MM.1S (cell line): ENCODE measurements around the gene OBSCN.
"Not testable (repeated sequence)": the region's sequence is repeated elsewhere in the genome, so short reads cannot be mapped to it uniquely, and the experiment has no call there.

Source experiments
- DNase-seq: peaks from one replicate; pipeline ENCODE4 v3.0.0-alpha.2; 2015
- H2AFZ ChIP-seq: fragments of 300-600 bp; sonication (generic); 2 replicates; pipeline ENCODE4 v1.6.0; 2016; ENCODE audit warnings: antibody characterized with exemption, low read length
- H3F3A ChIP-seq: fragments of 300-600 bp; sonication (generic); 2 replicates; pipeline ENCODE4 v1.6.1; 2016; ENCODE audit warnings: mild to moderate bottlenecking, antibody characterized with exemption, low read length, moderate library complexity, mixed read lengths; ENCODE audit not compliant: insufficient read depth
- H3K27ac ChIP-seq: fragments of 300-600 bp; sonication (generic); 2 replicates; pipeline ENCODE4 v1.5.1; 2016; ENCODE audit warnings: mild to moderate bottlenecking, low read length
- H3K27me3 ChIP-seq: fragments of 300-600 bp; sonication (generic); replicated peaks from 2 replicates; pipeline ENCODE4 v1.6.0; 2016; ENCODE audit warnings: low read length; ENCODE audit not compliant: insufficient read depth
- H3K36me3 ChIP-seq: fragments of 300-600 bp; sonication (generic); replicated peaks from 2 replicates; pipeline ENCODE4 v1.6.1; 2016; ENCODE audit warnings: mild to moderate bottlenecking, low read length, mixed read lengths; ENCODE audit not compliant: insufficient read depth
- H3K4me1 ChIP-seq: fragments of 300-600 bp; sonication (generic); 2 replicates; pipeline ENCODE4 v1.6.1; 2016; ENCODE audit warnings: low read length, mixed read lengths
- H3K4me2 ChIP-seq: fragments of 300-600 bp; sonication (generic); 2 replicates; pipeline ENCODE4 v1.6.0; 2016; ENCODE audit warnings: low read depth, low read length
- H3K4me3 ChIP-seq: fragments of 300-600 bp; sonication (generic); 2 replicates; pipeline ENCODE4 v1.5.1; 2016; ENCODE audit warnings: low read length, mixed read lengths
- H3K79me2 ChIP-seq: fragments of 300-600 bp; sonication (generic); 2 replicates; pipeline ENCODE4 v1.6.1; 2016; ENCODE audit warnings: mixed run types, low read length, mixed read lengths
- H3K9ac ChIP-seq: fragments of 300-600 bp; sonication (generic); 2 replicates; pipeline ENCODE4 v1.6.1; 2016; ENCODE audit warnings: low read length, mixed read lengths
- H3K9me2 ChIP-seq: fragments of 300-600 bp; sonication (generic); replicated peaks from 2 replicates; pipeline ENCODE4 v1.6.1; 2016; ENCODE audit warnings: mild to moderate bottlenecking, low read length, mixed read lengths; ENCODE audit not compliant: insufficient read depth
- H3K9me3 ChIP-seq: fragments of 300-600 bp; sonication (generic); replicated peaks from 2 replicates; pipeline ENCODE4 v1.6.1; 2016; ENCODE audit warnings: mild to moderate bottlenecking, low read length, mixed read lengths; ENCODE audit not compliant: insufficient read depth
- H4K20me1 ChIP-seq: fragments of 300-600 bp; sonication (generic); 2 replicates; pipeline ENCODE4 v1.6.1; 2016; ENCODE audit warnings: mild to moderate bottlenecking, low read length, moderate library complexity, mixed read lengths; ENCODE audit not compliant: insufficient read depth
- CTCF ChIP-seq: fragments of 300-600 bp; sonication (generic); IDR thresholded peaks from 2 replicates; pipeline ENCODE4 v1.5.1; 2016; ENCODE audit warnings: antibody characterized with exemption, low read length, mixed read lengths
- EZH2 ChIP-seq: fragments of 300-600 bp; sonication (generic); optimal IDR thresholded peaks from 2 replicates; pipeline ENCODE3; 2017; ENCODE audit warnings: low read depth, mild to moderate bottlenecking, antibody characterized with exemption, low read length, mixed read lengths
- EZH2phosphoT487 ChIP-seq: fragments of 300-600 bp; sonication (generic); IDR thresholded peaks from 2 replicates; pipeline ENCODE4 v1.6.1; 2018; ENCODE audit warnings: antibody characterized with exemption, low read length

OBSCN gene

GRCh38 chr1:228225740-228226139 lies 17.9 kb downstream of the OBSCN start:
- H3F3A ChIP-seq: no peaks in the 10 kb centered on the region
- no peak overlapping the region for H2AFZ ChIP-seq
- no peak overlapping the region for H3K9ac ChIP-seq
- H3K27ac ChIP-seq: no peak overlapping the region
- no peaks in the 10 kb centered on the region for H3K27me3 ChIP-seq
- no peak for TF ChIP-seq EZH2phosphoT487
- no peak for TF ChIP-seq CTCF
- TF ChIP-seq EZH2: no peak
- H3K4me2 ChIP-seq: no peak overlapping the region
- no peaks in the 10 kb centered on the region for H4K20me1 ChIP-seq
- H3K9me3 ChIP-seq: no peaks in the 10 kb centered on the region
- no peaks in the 10 kb centered on the region for H3K4me1 ChIP-seq
- no peak for DNase-seq
- no peak overlapping the region for H3K4me3 ChIP-seq
- H3K9me2 ChIP-seq: no peaks in the 10 kb centered on the region
- no peaks in the 10 kb centered on the region for H3K36me3 ChIP-seq
- H3K79me2 ChIP-seq: no peaks in the 10 kb centered on the region

- Histone ChIP-seq H3K9me2 (no peaks in the 10 kb centered on the region), H3K9me3 (no peaks in the 10 kb centered on the region), H3F3A (no peaks in the 10 kb centered on the region), H3K4me1 (no peaks in the 10 kb centered on the region), H3K27ac (no peak overlapping the region), H3K27me3 (no peaks in the 10 kb centered on the region), H3K9ac (no peak overlapping the region), H4K20me1 (no peaks in the 10 kb centered on the region), H3K4me2 (no peak overlapping the region), H3K79me2 (no peaks in the 10 kb centered on the region), H2AFZ (no peak overlapping the region), H3K4me3 (no peak overlapping the region), H3K36me3 (no peaks in the 10 kb centered on the region)
- TF ChIP-seq EZH2: no peak
- DNase-seq: no peak
These were observed 18.5 kb downstream of the OBSCN start for GRCh38 chr1:228226141-228226874.

- Histone ChIP-seq H3K79me2 (no peaks in the 10 kb centered on the region), H3K4me1 (no peaks in the 10 kb centered on the region), H3K4me2 (no peak overlapping the region), H4K20me1 (no peaks in the 10 kb centered on the region), H3F3A (no peaks in the 10 kb centered on the region), H3K27me3 (no peaks in the 10 kb centered on the region), H3K9ac (no peak overlapping the region), H3K4me3 (no peak overlapping the region), H3K9me2 (no peaks in the 10 kb centered on the region), H3K27ac (no peak overlapping the region), H3K36me3 (no peaks in the 10 kb centered on the region), H3K9me3 (no peaks in the 10 kb centered on the region), H2AFZ (peak overlapping the region; percentile 17; the same call in 1 of the 2 replicates)
- DNase-seq: no peak
- peak; percentile 44 for TF ChIP-seq CTCF
- no peak for TF ChIP-seq EZH2phosphoT487
These were observed 19.3 kb downstream of the OBSCN start for GRCh38 chr1:228226956-228227791.

GRCh38 chr1:228228147-228228546 lies 20.3 kb downstream of the OBSCN start:
- H3F3A ChIP-seq, H3K4me2 ChIP-seq, H3K27ac ChIP-seq, H3K36me3 ChIP-seq, H3K9ac ChIP-seq, H3K4me1 ChIP-seq, H3K27me3 ChIP-seq, H3K79me2 ChIP-seq, H4K20me1 ChIP-seq, H3K9me2 ChIP-seq, DNase-seq, H3K4me3 ChIP-seq, H3K9me3 ChIP-seq, H2AFZ ChIP-seq: not testable (repeated sequence)
